KBM-7 (cell line): ENCODE measurements around the gene SUSD5.
"Not testable (repeated sequence)": the region's sequence is repeated elsewhere in the genome, so short reads cannot be mapped to it uniquely, and the experiment has no call there.

Experiments
- DNase-seq: peaks from one replicate; pipeline ENCODE4 v3.0.0-alpha.2; 2015
- in situ Hi-C: fragments of 300-500 bp; cut with MboI; formaldehyde crosslinking; loops from 2 replicates; pipeline ENCODE4 v1.14.3; 2020; ENCODE audit warnings: low sequenced_read_pairs, low pct_unique_long_range_greater_than_20kb, mixed read lengths

The SUSD5 gene

DNA sequence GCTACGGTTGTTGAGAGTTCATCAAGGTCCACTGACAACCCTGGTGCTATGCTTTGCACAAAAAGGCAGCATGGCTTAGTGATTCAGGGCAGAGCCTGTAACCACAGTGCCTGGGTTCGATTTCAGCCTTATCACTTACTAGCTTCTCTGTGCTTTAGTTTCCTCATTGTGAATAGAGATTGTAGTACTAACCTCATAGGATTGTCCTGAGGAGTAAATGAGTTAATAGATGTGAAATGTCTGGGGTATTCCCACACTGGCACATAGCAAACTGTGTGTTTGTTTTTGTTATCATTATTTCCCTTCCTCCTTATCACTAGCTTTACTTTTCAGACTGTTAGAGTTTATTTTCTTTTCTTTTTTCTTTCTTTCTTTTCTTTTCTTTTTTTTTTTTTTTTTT lies 88.5 kb downstream of the SUSD5 start:
- in situ Hi-C loops, result loop anchor here (10.0 kb wide), 1 partner anchor 245 kb away; no protein-coding TSS in a partner anchor
- DNase-seq, result no peak

DNA sequence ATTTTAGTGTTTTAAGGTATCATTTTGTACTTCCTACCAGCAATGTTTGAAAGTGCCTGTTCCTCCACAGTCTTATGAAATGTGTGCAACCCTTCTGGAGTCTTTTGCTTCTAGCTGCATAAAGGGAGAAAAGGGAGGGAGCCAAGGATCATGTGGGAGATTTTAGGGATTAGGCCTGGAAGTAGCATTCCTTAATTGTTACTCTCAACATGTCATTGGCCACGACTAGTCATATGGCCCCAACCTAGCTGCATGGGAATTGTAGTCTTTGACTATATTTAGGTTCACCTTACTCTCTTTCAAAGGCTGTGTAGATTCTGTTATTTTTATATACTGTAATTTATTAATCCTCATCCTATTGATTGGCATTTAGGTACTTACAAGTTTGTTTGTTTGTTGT lies 89.9 kb downstream of the SUSD5 start:
- in situ Hi-C loops, result no loop called here
- DNase-seq, result no peak

DNA sequence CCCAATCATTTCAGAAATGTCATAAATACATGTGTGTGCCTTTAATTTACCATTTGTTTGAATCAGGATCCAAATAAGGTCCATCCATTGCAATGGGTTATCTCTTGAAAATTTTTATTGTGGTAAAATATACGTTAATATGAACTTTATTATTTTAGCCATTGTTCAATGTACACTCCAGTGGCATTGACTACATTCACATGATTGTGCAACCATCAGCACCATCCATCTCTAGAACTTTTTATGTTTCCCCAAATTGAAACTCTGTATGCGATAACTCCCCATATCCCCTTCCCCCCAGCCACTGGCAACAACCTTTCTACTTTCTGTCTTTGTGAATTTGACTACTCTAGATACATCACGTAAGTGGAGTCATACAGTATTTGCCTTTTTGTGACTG lies 92.8 kb downstream of the SUSD5 start:
- DNase-seq, result no peak
- in situ Hi-C loops, result no loop called here

- in situ Hi-C loops, result loop anchor here (25.0 kb wide), 1 partner anchor 663 kb away; the partner anchor contains the start of gene PDCD6IP
- DNase-seq, result no peak
Measured at GRCh38 chr3:33124638-33125037, 94.0 kb downstream of the SUSD5 start.

GRCh38 chr3:33122991-33123390 lies 95.6 kb downstream of the SUSD5 start:
- in situ Hi-C loops, result loop anchor here (25.0 kb wide), 1 partner anchor 664 kb away; the partner anchor contains the start of gene PDCD6IP
- no peak for DNase-seq

DNA sequence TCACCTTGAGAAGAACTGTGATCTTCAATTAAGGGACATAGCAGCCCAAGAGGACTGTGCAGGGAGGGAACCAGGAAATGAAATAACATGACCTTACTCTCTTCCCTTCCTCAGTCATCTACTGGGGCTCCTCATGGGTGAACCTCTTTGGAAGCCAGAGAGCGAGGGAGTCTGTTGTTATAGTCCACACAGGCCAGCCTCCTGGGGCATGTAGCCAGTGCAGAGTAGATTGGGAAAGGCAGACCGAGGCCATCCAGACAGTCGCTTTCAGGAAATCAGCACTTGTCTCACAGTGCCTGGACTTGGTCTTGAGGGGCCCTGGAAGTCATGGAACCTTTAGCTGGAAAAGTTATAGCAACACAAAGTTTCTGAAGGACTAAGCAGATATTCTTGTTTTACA lies 98.7 kb downstream of the SUSD5 start:
- in situ Hi-C loops, result loop anchor here (25.0 kb wide), 1 partner anchor 667 kb away; the partner anchor contains the start of gene PDCD6IP
- no peak for DNase-seq

- in situ Hi-C loops, result loop anchor here (25.0 kb wide), 1 partner anchor 670 kb away; the partner anchor contains the start of gene PDCD6IP
- DNase-seq, result no peak
Measured at GRCh38 chr3:33117461-33117860, 101.1 kb downstream of the SUSD5 start.

- peak; percentile 89 for DNase-seq
- in situ Hi-C loops, result loop anchor here (25.0 kb wide), 1 partner anchor 672 kb away; the partner anchor contains the start of gene PDCD6IP
Measured at GRCh38 chr3:33115024-33115768, 103.4 kb downstream of the SUSD5 start.

GRCh38 chr3:33114622-33115023 lies 104.0 kb downstream of the SUSD5 start:
- DNase-seq, result no peak
- in situ Hi-C loops, result loop anchor here (25.0 kb wide), 1 partner anchor 673 kb away; the partner anchor contains the start of gene PDCD6IP

DNA sequence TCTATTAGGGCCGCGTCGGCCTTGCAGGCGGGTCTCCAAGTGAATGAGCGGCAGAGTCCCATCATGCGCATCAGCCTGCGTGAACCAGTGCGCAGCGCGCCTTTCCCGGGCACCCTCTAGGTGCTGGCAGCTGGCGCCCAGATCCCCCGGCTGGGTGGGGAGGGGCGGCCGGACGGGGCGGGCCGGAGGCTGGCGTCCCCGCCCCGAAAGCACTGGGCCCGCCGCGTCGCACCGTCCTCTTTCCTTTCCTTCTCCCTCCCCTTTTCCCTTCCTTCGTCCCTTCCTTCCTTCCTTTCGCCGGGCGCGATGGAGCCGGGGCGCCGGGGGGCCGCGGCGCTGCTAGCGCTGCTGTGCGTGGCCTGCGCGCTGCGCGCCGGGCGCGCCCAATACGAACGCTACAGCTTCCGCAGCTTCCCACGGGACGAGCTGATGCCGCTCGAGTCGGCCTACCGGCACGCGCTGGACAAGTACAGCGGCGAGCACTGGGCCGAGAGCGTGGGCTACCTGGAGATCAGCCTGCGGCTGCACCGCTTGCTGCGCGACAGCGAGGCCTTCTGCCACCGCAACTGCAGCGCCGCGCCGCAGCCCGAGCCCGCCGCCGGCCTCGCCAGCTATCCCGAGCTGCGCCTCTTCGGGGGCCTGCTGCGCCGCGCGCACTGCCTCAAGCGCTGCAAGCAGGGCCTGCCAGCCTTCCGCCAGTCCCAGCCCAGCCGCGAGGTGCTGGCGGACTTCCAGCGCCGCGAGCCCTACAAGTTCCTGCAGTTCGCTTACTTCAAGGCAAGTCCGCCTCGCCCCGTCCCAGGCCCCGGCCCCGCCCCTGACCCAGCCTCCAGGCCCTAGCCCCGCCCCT lies 104.6 kb downstream of the SUSD5 start, which contains the start of gene CRTAP:
CRTAP (plus strand) TSS at position 243 of the 850 bp plus-strand sequence; CDS start at position 307, 64 bp downstream.
- peak; percentile 95 for DNase-seq
- in situ Hi-C loops, result loop anchor here (25.0 kb wide), 1 partner anchor 673 kb away; the partner anchor contains the start of gene PDCD6IP

- DNase-seq, result no peak
- in situ Hi-C loops, result loop anchor here (25.0 kb wide), 1 partner anchor 676 kb away; the partner anchor contains the start of gene PDCD6IP
Measured at GRCh38 chr3:33111581-33111980, 107.0 kb downstream of the SUSD5 start.

- in situ Hi-C loops, result loop anchor here (25.0 kb wide), 1 partner anchor 680 kb away; the partner anchor contains the start of gene PDCD6IP
- DNase-seq, result not testable (repeated sequence)
Measured at GRCh38 chr3:33106854-33107253, 111.8 kb downstream of the SUSD5 start.

GRCh38 chr3:33105341-33105948 lies 113.2 kb downstream of the SUSD5 start:
- DNase-seq, result no peak
- in situ Hi-C loops, result loop anchor here (25.0 kb wide), 1 partner anchor 682 kb away; the partner anchor contains the start of gene PDCD6IP

DNA sequence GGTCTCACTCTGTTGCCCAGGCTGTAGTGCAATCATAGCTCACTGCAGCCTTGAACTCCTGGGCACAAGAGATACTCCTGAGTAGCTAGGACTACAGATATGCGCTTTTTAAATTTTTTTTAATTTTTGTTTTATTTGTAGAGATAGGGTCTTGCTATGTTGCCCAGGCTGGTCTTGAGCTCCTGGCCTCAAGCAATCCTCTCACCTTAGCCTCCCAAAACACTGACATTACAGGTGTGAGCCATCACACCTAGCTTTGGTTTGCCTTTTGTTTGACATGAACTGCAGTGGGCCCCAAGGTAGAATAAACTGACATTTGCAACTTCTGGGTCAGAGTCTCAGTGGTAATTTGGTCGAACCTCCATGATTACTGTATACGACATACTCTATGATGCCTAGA lies 113.8 kb downstream of the SUSD5 start:
- in situ Hi-C loops, result loop anchor here (25.0 kb wide), 1 partner anchor 682 kb away; the partner anchor contains the start of gene PDCD6IP

GRCh38 chr3:33103480-33103879 lies 115.1 kb downstream of the SUSD5 start:
- in situ Hi-C loops, result loop anchor here (25.0 kb wide), 1 partner anchor 684 kb away; the partner anchor contains the start of gene PDCD6IP

More for the DNA sequence above, 113.8 kb downstream of the SUSD5 start:
- DNase-seq, result no peak

GRCh38 chr3:33103034-33103433 lies 115.6 kb downstream of the SUSD5 start:
- DNase-seq, result no peak
- in situ Hi-C loops, result loop anchor here (25.0 kb wide), 1 partner anchor 684 kb away; the partner anchor contains the start of gene PDCD6IP

More at GRCh38 chr3:33103480-33103879, 115.1 kb downstream of the SUSD5 start:
- DNase-seq, result no peak

DNA sequence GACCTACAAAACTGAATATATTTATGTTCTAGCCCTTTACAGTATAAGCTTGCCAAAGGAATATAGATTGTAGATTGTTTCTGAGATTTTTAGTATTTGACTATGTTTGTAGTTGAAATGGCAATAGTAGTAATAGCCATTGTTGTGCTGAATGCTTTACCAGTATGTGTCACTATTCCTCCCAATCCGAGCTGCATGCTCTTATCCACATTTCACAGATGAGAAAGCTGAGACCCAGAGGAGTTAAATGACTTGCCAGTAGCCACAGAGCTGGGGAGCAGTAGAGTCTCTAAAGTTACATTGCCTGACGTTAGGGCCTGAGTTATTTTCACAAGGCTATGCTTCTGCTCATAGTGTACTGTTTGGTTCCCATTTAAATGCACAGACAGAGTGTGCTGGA lies 118.4 kb downstream of the SUSD5 start:
- DNase-seq, result no peak
- in situ Hi-C loops, result loop anchor here (25.0 kb wide), 1 partner anchor 687 kb away; the partner anchor contains the start of gene PDCD6IP
